Stimulated activated CD8-positive, alpha-beta memory T cell treated with anti-CD3 and anti-CD28 coated beads, Interleukin-7, amount 100 ng/mL, for 24 hours (primary cell): ENCODE data around the gene CD48.
"Not testable (repeated sequence)": the region's sequence is repeated elsewhere in the genome, so short reads cannot be mapped to it uniquely, and the experiment has no call there.

Source experiments
- DNase-seq: peaks from one replicate; pipeline ENCODE4 v3.0.0-alpha.2; 2020; ENCODE audit warnings: low read depth

CD48 gene

DNA sequence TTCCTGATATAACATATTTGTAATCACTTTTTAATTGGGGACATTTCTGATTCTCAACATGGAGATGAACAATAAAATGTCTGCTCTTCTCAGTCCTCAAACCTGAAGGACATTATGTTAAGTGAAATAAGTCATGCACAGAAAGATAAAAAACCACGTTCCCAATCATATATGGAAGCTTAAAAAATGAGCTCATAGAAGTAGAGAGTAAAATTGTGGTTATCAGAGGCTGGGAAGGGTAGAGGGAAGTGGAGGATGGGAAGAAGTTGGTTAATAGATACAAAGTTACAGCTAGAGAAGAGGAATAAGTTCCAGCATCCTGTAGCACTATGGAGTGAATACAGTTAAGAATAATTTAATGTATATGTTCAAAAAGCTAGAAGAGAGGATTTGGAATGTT, 1.5 kb upstream of the CD48 start:
- DNase-seq, result no peak

DNA sequence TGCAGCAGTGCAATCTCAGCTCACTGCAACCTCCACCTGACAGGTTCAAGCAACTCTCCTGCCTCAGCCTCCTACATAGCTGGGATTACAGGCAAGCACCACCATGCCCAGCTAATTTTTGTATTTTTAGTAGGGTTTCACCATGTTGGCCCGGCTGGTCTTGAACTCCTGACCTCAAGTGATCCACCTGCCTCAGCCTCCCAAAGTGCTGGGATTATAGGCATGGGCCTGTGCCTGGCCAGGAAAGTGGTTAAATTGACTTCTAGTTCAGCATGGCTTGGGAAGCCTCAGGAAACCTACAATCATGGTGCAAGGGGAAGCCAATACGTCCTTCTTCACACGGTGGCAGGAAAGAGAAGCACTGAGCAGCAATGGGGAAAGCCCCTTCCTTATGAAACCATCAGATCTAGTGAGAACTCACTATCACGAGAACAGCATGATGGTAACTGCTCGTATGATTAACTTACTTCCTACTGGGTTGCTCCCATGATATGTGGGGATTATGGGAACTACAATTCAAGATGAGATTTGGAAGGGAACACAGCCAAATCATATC, 981 bp upstream of the CD48 start:
- not testable (repeated sequence) for DNase-seq

DNA sequence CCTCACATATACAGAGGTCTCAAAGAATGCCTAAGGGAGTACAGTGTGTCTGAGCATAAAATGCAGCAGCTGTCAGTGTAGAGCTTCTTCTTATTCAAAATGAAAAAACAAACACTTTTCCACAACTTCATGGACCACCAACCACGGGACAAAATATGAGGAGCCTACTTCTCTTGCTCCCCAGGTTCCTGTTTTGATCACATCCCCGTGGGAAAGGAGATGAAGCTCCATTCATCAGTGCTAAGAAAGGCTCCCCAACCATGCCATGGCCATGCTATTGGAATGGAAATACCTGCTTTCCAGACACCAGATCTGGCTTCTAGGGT, 383 bp downstream of the CD48 start:
- DNase-seq, result no peak

DNA sequence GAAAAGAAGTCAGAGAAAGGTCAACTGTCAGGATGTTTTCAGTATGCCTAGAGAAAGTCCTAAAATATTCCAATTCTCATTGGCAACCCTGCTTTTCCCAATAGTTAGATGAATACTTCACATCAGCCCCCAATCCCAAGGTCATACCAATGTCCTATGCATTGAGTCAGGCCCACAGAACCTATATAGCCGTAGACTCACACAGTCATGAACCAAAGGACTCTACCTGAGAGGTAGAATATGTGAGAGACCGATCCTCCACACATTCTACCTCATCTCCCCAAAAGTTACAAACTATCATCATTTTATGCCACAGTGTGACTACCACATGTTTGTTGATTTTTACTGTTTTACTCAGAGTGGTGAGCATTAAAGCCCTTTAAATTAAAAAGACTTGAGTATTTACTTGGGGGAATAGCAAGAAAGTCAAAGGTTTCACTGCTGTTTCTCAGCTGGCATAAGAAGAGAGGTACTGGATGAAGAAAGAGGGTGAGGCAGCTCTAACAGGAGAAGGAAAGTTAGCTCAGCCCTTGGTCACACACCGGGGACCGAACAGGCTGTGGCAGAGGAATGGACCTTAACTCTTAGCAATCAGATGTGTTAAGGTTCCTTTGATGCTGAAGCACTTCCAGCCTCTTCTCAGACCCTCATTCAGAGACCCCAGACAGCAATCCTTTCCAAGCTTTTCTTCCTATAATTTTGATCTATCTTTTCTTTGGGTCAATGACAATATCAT, 937 bp downstream of the CD48 start:
- DNase-seq, result no peak

DNA sequence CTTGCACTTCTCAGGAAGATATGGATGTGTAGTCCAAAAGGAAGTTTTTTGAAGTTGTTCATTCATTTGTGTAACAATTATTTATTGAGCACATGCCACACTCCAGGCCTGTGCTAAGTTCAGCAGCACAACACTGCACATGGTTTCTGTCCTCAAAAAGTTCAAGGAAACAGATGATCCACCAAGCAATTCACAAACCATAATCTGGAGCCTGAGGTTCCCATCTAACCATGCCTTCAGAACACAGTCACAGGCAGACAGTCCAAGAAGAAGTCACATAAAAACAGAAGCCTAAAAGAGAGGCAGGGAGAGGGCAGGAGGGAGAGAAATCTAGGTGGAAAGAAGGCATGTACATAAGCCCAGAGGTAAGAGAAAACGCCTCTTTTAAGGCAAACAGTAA, 1.9 kb downstream of the CD48 start:
- no peak for DNase-seq

DNA sequence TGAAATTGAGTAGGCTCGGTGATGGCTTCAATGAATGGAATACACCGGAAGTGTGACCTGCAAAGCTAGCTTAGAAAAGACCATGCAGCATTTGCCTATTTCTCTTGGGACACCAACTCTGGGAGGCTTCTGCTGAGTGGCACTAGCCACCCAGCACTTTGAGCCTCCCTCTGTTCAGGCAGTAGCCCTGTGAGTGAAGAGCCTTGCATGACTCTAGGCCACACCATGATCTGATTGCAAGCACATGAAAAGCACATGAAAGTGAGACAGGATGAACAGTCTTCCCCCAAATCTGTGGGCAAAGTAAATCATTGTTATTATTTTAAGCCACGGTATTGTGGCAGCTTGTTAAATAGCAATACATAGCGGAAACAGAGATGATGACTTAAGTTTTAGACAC, 2.8 kb downstream of the CD48 start:
- no peak for DNase-seq

DNA sequence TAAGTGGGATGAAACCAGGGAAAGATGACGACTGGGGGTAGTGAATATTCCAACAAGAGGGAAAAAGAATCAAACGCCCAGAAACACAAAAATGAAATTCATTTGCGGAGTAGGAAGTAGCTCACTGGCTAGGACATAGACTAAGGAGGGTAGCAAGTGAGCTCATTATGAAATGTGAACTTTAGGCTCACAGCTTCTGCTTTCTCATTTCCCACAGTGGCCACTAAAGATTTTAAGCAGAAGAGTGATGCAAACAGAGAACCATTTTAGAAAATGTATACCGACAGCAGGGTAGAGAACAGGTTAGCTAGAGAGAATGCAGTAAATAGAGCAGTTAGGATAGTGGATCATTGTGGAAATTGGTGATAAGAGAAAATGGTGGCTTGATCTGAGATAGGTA, 3.5 kb downstream of the CD48 start:
- DNase-seq, result no peak

DNA sequence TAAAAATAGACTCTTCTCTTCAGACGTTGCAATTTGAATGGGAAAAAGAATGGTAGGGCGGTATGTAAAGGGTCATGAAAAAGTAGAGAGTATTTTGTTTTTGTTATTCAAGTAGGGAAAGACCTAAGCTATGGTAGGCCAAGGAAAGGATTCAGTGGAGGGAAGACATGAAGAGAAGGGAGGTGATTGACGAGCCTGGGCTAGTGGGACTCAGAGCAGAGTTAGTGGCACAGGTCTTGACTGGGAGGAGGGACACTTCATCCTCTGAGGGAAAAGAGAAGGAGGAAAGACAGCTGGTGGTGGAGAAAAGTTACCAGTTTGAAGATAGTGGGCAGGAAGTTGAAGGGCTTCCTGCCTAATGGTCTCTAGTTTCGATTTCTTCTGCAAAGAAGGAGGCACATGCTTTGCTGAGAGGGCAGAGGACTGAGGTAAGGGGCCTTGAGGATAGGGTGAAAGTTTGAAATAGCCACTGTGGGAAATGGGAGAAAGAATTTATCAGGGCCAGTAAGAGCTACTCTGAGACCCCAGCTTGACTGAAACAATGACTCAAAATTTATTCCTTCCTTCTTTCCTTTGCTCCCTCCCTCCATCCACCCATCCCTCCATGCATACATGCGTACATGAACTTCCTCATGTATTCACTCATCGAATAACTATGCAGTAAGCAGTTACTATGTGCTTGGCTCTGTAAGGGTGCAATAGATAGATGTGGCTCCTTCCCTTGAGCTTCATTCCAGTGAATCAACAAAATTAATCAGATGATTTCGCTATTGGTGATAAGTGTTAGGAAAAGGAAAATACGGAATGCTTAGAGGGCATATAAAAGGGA, 4.2 kb downstream of the CD48 start:
- DNase-seq, result no peak

DNA sequence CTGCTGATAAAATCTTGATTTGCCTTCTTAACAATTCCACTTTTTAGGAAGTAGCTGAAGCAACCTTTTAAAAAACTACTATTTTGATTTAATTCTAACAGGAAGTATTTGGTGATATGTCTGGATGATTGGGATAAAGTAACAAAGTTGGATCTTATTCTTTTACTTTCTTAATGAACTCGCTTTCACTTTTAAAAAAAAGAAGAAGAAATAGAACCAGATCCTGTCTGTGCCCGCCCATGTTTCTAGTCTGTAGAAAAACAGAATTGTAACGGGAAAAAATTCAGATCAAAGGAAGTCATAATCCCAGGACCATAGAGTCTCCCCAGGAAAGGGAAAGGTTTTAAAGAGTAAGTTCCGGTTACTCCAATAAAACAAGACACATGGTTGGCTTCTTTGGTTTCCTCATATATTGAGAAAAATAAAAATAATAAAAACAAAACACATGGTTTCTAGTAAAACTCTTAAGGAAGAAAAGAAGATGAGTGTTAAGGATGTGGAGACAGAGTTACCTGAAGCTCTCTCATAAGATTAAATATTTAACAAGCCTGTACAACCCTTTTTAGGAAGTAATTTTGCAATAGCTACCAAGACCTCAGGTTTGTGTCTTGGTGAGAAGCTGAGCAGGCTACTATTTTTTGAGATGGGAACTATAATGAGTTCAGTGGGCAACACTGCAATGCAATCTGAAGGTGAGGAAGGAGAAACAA, 4.9 kb downstream of the CD48 start:
- DNase-seq, result no peak

DNA sequence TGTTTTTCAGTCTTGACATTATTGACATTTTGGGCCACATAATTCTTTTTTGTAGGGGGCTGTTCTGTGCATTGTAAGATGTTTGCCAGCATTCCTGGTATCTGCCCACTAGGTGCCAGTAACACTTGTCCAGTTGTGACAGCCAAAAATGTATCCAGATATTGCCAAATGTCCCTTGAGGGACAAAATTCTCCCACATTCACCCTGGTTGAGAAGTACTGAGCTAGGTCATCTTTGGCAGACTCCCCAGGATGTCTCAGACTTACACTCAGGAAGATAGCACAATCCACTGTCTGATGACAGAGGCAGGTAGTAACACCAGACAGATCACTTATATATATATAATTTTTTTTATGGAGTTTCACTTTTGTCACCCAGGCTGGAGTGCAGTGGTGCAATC, 5.9 kb downstream of the CD48 start:
- no peak for DNase-seq

DNA sequence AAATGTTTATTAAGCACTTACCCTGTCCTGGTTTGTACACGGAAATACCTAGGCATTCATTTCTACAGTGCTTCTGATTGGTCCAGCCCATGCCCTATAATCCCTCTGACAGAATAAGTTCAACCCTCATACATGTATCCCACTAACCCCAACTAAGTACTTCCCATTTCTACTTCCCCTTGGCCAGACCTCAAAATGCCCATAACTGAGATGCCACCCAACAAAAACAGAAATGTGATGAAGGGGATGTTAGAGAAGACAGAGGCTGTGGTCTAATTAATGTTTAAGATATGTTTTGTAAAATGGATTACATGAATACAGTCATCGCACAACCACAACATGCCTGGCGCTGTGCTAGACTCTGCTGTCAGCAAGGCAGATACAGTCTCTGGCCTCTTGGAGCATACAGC, 6.4 kb downstream of the CD48 start:
- DNase-seq, result not testable (repeated sequence)

DNA sequence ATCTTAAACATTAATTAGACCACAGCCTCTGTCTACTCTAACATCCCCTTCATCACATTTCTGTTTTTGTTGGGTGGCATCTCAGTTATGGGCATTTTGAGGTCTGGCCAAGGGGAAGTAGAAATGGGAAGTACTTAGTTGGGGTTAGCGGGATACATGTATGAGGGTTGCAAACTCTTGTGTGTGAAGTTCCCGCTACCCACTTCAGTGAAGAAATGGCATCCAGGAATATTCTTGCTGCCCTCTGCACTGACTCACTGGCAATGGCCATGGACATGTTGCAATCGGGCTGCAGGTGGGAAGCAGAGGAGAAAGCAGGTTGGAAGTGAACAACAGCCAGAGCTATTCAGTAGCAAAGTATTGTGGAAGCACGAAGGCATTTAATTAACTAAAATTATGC, 7.4 kb downstream of the CD48 start:
- DNase-seq, result no peak

DNA sequence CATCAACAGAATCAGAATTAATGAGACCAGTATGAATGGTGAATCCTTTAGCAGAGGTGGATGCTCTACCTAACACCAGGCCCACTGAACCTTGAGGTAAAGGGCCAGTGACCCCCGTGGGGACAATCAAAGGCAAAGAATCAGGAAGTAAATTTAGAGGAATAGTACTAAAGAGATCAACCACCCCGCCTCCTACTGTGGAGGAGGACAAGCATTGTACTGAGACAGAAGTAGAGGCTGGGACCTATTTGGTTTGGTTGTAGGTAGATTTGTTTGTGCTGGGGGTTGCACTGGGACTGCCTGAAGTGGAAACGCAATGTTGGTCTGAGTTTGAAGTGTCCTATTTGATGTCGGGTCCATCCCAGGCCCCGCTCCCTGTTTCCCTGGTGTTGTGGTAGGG, 9.5 kb downstream of the CD48 start:
- DNase-seq, result no peak

DNA sequence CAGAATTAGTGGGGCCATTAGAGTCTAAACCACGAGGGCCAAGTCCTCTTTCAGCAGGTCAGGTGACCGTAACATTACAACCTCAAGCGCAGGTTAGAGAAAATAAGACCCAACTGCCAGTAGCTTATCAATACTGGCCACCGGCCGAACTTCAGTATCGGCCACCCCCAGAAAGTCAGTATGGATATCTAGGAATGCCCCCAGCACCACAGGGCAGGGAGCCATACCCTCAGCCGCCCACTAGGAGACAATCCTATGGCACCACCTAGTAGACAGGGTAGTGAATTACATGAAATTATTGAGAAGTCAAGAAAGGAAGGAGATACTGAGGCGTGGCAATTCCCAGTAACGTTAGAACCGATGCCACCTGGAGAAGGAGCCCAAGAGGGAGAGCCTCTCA, 19.2 kb downstream of the CD48 start:
- DNase-seq, result not testable (repeated sequence)

DNA sequence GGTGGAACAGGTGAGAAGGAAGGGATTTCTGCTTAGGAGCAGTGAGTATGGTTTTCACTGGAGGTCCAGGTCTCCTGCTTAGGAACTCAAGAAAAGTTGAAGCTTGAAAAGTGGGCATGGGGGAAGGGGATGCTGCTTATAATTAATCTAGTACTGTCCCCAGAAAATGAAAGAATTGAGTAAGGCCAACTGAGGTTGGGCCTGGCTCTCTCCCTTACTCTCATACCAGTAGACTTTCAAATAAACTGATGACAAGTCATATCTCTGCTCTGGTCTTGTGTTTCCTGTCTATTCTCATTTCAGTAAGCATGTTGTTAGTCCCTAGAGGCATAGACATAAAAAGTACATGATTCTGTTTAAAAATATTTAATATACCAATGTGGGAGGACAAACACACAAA, 26.4 kb downstream of the CD48 start:
- DNase-seq, result no peak

DNA sequence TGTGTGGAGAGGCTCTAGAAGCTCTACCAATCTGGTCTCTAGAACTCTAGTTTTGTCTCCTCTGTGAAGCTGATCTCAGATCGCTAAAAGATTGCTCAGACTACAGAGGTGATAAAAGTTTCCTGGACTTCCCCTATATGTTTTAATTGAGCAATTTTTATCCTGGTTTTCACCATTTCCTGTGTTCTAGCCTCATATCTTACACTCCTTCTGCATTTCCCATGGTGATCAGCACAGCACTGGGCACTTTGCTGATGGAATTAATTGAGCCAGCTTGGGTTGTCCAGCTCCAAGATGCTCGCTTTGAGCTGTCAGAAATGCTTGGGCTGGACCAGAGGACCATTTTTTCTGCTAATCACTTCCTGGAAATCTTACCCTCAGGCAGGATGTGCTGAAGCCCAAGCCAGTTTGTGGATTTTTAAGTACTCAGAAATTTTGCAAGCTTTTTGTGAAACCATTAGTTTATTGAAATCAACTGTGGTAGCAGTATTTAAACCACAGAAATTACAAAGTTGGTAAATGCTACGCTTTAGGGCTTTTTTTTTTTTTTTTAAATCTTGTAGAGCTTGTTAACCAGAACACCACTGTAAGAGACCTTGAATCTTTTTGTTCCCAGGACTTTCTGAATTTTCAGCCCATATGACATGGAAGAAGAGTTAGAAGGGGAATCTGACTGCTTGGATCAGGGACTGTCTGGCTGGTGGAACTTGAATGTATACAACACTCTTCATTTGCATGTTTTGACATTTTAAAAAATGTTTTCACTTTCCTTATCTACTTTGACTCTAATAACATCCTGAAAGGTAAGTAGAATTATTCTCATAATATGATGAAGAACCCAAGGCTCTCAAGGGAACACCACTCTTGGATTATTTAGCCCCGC, 28.4 kb downstream of the CD48 start:
- no peak for DNase-seq

DNA sequence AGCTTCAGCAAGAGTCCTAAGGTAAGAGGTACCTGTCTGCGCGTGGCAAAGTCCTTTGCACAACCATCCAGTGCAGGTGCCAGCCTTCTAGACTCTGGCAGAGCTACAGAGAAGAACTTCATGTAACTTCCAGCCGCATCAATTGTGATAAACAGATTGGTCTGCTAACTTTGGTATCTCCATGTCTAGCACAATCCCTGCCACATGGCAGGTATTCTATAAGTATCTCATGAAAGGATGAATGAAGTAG, 29.8 kb downstream of the CD48 start:
- DNase-seq, result no peak

DNA sequence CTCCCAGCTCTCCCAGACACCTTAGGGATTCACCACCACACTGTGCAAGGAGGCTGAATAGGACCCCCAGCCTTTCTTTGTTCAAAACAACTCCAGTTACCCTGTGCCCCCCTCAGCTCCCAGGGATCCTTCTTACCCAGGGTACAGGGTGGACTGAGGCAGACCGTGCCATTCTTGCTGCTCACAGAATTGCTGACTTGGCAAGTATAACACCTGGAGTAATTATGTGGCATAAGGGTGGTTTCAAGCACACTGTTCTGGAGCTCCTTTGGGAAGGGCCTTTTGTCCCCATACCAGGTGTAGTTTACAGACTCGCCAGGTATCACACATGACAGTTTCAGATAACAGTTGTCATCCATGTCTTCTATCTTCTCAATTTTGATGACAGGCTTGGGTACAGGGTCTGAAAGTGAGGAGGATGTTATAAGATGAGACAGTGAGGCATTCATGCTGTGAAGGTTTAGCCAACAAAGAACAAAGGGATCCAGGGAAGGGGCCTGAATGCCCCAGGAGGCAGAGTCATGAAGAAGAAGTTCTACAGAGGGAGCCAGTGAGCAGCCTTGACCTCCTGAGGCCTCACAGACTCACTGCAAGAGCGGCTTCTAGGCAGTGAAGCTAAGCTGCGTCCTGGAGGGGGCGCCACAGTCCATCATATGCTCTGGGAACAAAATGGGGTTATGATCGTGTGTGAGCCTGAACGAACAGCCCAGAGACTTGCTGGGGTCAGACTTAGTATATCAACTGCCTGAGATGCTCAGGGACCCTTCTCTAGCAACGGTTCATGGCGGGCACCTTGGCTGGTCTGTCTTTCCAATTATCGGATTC, 30.3 kb downstream of the CD48 start:
- DNase-seq, result peak; percentile 71

DNA sequence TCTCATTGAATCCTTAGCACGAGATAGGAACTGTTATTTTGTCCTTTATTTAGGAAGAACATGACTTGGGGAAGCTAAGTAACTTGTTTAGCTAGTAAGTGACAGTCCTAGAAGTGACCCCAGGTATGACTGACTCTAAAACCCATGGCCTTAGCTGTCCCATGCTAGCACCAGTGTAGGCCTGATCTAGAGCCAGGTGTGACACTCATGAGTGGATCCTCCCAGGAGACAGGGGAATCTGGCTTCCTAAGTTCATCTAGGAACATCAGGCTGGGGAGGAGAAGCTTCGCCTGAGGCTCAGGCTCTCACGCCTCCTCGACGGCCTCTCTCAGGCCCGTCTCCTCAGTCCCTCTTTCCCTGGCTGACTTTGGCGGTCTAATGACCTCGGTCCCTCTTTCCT, 31.2 kb downstream of the CD48 start:
- no peak for DNase-seq

DNA sequence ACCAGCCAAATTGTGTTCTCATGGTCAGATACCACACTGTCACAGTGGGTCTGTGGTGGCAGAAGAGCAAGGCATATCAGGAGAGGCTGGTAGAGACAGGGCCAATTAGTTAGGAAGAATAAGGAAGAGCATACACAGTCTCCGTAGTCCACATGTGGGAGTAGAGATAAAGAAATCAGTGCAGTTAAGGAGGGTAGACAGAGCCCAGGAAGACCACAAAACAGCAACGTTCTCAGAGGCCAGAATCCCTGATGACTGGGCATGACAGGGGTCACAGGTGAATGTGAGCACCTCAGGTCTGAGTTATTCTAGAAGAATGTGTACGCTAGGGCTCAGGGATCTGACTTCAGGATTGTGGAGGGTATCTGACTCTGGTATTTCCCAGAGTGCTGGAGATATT, 31.7 kb downstream of the CD48 start:
- DNase-seq, result no peak

DNA sequence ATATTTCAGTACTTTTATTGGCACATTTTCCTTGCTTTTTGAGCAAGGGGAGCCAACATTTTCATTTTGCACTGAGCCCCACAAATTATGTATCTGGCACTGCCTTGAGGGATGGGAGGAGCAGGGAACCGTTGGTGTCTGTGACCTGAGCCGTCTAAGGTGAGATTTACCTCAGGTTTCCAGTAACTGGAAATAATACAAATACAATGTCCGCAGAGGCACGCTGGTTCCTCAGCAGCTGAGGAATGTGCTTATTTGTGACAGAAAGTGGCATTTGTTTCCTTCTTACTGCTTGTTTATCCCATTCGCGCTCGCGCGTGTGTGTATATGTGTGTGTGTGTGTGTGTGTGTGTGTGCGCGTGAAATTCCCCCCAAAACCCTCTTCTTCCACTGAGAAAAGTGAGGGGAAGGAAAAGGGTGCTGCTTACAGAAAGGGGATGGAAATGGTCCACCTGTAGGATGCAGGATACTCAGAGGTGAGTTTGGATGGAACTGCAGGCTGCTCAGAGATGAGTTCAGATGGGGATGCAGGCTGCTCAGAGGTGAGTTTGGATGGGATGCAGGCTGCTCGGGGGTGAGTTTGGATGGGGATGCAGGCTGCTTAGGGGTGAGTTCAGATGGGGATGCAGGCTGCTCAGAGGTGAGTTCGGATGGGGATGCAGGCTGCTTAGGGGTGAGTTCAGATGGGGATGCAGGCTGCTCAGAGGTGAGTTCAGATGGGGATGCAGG, 34.6 kb downstream of the CD48 start:
- no peak for DNase-seq
